Endothelial cell of umbilical vein (primary cell): ENCODE data around the gene NTNG1. TPM values are rescaled to one million over a fixed set of nuclear protein-coding genes. Genes with fewer than 3 reads are reported as not detected.

ENCODE experiments used
- BruUV-seq: library from RNA; stranded (reverse); fragments of 400-500 nt; replicated peaks from 2 replicates; lab custom pipeline; 2021; lab: Mats Ljungman, UMichigan
- CTCF ChIA-PET: fragments of 300-600, 350-600 bp; sonication (Branson Sonifier 250); formaldehyde crosslinking; loops from one replicate; lab custom pipeline; 2021; ENCODE audit warnings: antibody characterized with exemption, inconsistent platforms; lab: Charles Lee
- POLR2A ChIA-PET: fragments of 300-600, 350-600 bp; sonication (Branson Sonifier 250); formaldehyde crosslinking; loops from one replicate; lab custom pipeline; 2021; ENCODE audit warnings: antibody characterized with exemption, inconsistent platforms; lab: Charles Lee
- DNase-seq: peaks from one replicate; pipeline ENCODE4 v3.0.0-alpha.2; 2011; ENCODE audit warnings: low read depth, low spot score
- FAIRE-seq: peaks from 2 replicates; lab custom pipeline; 2011; peaks lifted over from hg19 to GRCh38; lab: Jason Lieb, UNC
- H2AFZ ChIP-seq: 2 replicates; pipeline ENCODE4 v1.6.0; 2012; ENCODE audit warnings: low read depth, low read length, control low read depth, inconsistent platforms
- H3K27ac ChIP-seq: 2 replicates; pipeline ENCODE4 v1.5.1; 2011; ENCODE audit warnings: low read depth, mild to moderate bottlenecking, control low read depth, low read length, moderate library complexity; ENCODE audit not compliant: insufficient read depth
- H3K27me3 ChIP-seq, 2 experiments: 2 replicates each; pipeline versions ENCODE4 v1.6.0 to v1.6.1; 2011; ENCODE audit warnings: low read length in 2 of 2, mixed read lengths in 1 of 2; ENCODE audit not compliant: control insufficient read depth in 2 of 2, insufficient read depth in 2 of 2
- H3K36me3 ChIP-seq, 2 experiments: 2 replicates in 1 of 2; 3 replicates in 1 of 2; pipeline ENCODE4 v1.5.1; 2011; ENCODE audit warnings: low read length in 2 of 2, mild to moderate bottlenecking in 1 of 2, moderate library complexity in 1 of 2; ENCODE audit not compliant: control insufficient read depth in 2 of 2, insufficient read depth in 2 of 2; ENCODE audit errors: extremely low read depth in 1 of 2
- H3K4me1 ChIP-seq: 3 replicates; pipeline ENCODE4 v1.5.1; 2011; ENCODE audit warnings: mild to moderate bottlenecking, low read length; ENCODE audit not compliant: control insufficient read depth, insufficient read depth; ENCODE audit errors: extremely low read depth
- H3K4me2 ChIP-seq: 2 replicates; pipeline ENCODE4 v1.6.1; 2011; ENCODE audit warnings: low read length, control low read depth, mixed read lengths; ENCODE audit not compliant: insufficient read depth
- H3K4me3 ChIP-seq, 3 experiments: fragments of 200-600 bp in 1 of 3; sonication (generic), shearing (Covaris generic) in 1 of 3; replicated peaks in 1 of 3; 2 replicates each; pipeline ENCODE4 v1.5.1; 2011 to 2016; ENCODE audit warnings: control low read depth in 3 of 3, low read length in 3 of 3, mild to moderate bottlenecking in 2 of 3, inconsistent platforms in 1 of 3, low read depth in 1 of 3, moderate library complexity in 1 of 3; ENCODE audit not compliant: insufficient read depth in 1 of 3
- H3K79me2 ChIP-seq: 2 replicates; pipeline ENCODE4 v1.6.0; 2012; ENCODE audit warnings: low read length, inconsistent platforms; ENCODE audit not compliant: control insufficient read depth, insufficient read depth
- H3K9ac ChIP-seq: replicated peaks from 2 replicates; pipeline ENCODE3; 2011; ENCODE audit warnings: low read length, control low read depth; ENCODE audit not compliant: insufficient read depth; ENCODE audit errors: extremely low read depth
- H3K9me1 ChIP-seq: replicated peaks from 3 replicates; pipeline ENCODE4 v1.6.0; 2011; ENCODE audit warnings: mild to moderate bottlenecking, low read length; ENCODE audit not compliant: control insufficient read depth, insufficient read depth; ENCODE audit errors: extremely low read depth
- H3K9me3 ChIP-seq: replicated peaks from 2 replicates; pipeline ENCODE4 v1.5.1; 2012; ENCODE audit warnings: low read length, inconsistent platforms; ENCODE audit not compliant: control insufficient read depth, insufficient read depth
- H4K20me1 ChIP-seq: replicated peaks from 2 replicates; pipeline ENCODE3; 2011; ENCODE audit warnings: mild to moderate bottlenecking, low read length; ENCODE audit not compliant: control insufficient read depth, insufficient read depth; ENCODE audit errors: extremely low read depth
- CTCF ChIP-seq, 2 donors: IDR thresholded peaks; 1 replicate in 1 of 2; 2 replicates in 1 of 2; pipeline ENCODE4 v1.5.1; 2011; ENCODE audit warnings: low read length in 2 of 2, mild to moderate bottlenecking in 2 of 2, moderate library complexity in 2 of 2, control low read depth in 1 of 2, inconsistent platforms in 1 of 2, low read depth in 1 of 2; ENCODE audit not compliant: insufficient read depth in 1 of 2; ENCODE audit errors: extremely low read depth in 1 of 2
- EZH2 ChIP-seq: IDR thresholded peaks from 2 replicates; pipeline ENCODE4 v1.6.1; 2012; ENCODE audit warnings: borderline replicate concordance, low read depth, mild to moderate bottlenecking, moderate library complexity, low read length, inconsistent platforms; ENCODE audit not compliant: severe bottlenecking
- FOS ChIP-seq: IDR thresholded peaks from 2 replicates; pipeline ENCODE4 v1.6.1; 2011; ENCODE audit warnings: mild to moderate bottlenecking, low read length, moderate library complexity, borderline replicate concordance; ENCODE audit not compliant: insufficient read depth
- GATA2 ChIP-seq: IDR thresholded peaks from 2 replicates; pipeline ENCODE4 v1.7.0; 2011; ENCODE audit warnings: low read depth, mild to moderate bottlenecking, moderate library complexity, mixed read lengths, low read length; ENCODE audit not compliant: insufficient read length, insufficient read depth
- JUN ChIP-seq: IDR thresholded peaks from 2 replicates; pipeline ENCODE4 v1.6.1; 2011; ENCODE audit warnings: borderline replicate concordance, low read depth; ENCODE audit not compliant: insufficient read length, insufficient read depth
- MAX ChIP-seq: IDR thresholded peaks from 2 replicates; pipeline ENCODE4 v1.6.1; 2011; ENCODE audit not compliant: insufficient read depth, insufficient read length
- MYC ChIP-seq: IDR thresholded peaks from one replicate; pipeline ENCODE4 v1.6.1; 2011; ENCODE audit warnings: mild to moderate bottlenecking, low read depth, low read length
- POLR2A ChIP-seq: IDR thresholded peaks from 2 replicates; pipeline ENCODE4 v1.6.1; 2012; ENCODE audit warnings: low read depth, mild to moderate bottlenecking, control low read depth, low read length
- POLR2AphosphoS5 ChIP-seq: IDR thresholded peaks from 2 replicates; pipeline ENCODE4 v1.6.1; 2012; ENCODE audit warnings: low read depth, mild to moderate bottlenecking, control low read depth, low read length, moderate library complexity; ENCODE audit not compliant: insufficient read depth
- dilution Hi-C: fragments of 300-500 bp; cut with MboI; formaldehyde crosslinking; loops from one replicate; pipeline ENCODE4 v1.15.0; 2019; ENCODE audit warnings: low sequenced_read_pairs; ENCODE audit not compliant: extremely low pct_ligation_motif_present
- intact Hi-C: fragments of 100-400 bp; cut with micrococcal nuclease; formaldehyde crosslinking; loops from one replicate; pipeline ENCODE4 v1.10.0; 2022
- polyA plus RNA-seq, 4 experiments: library from polyadenylated mRNA; depleted of rRNA in 3 of 4; stranded (reverse) in 3 of 4; unstranded in 1 of 4; fragments of >200 nt; gene quantifications; 2 replicates each; pipeline versions ENCODE4 v1.2.1 to v1.2.3, GENCODE V29; 2011 to 2012; ENCODE audit warnings: missing spikeins in 1 of 4
- total RNA-seq: library from RNA; stranded (reverse); gene quantifications from 2 replicates; pipeline ENCODE4 v1.2.3, GENCODE V29; 2021

Gene NTNG1
- total and polyA plus RNA-seq, 2 donors (not counting 3 experiments of a cell fraction or from before 2014, with no cell fraction given): not detected

GRCh38 chr1:107195476-107195875 is 54.6 kb downstream of the NTNG1 start:
- POLR2A ChIA-PET: no interaction called here
- DNase-seq (no peak), FAIRE-seq (no peak)
- Histone ChIP-seq H3K27me3 (no peaks in the 10 kb centered on the region), H2AFZ (no peak overlapping the region), H3K36me3 (no peaks in the 10 kb centered on the region), H3K4me2 (no peak overlapping the region), H3K4me3 (no peak overlapping the region), H3K27ac (no peak overlapping the region), H3K9ac (no peak overlapping the region), H3K9me1 (no peaks in the 10 kb centered on the region), H3K9me3 (no peaks in the 10 kb centered on the region), H4K20me1 (no peaks in the 10 kb centered on the region), H3K4me1 (no peaks in the 10 kb centered on the region), H3K79me2 (no peaks in the 10 kb centered on the region)
- CTCF ChIA-PET: no interaction called here
- dilution Hi-C loops: no loop called here
- intact Hi-C loops: no loop called here
- TF ChIP-seq MYC (no peak), POLR2A (no peak), CTCF (IDR thresholded peaks at IDR 0.05; ENCODE audit: extremely low read depth in 1 of 2, insufficient read depth in 1 of 2, low read depth in 1 of 2, low read length in 2 of 2) (no peak), FOS (no peak), GATA2 (no peak), POLR2AphosphoS5 (no peak), EZH2 (no peak), MAX (no peak), JUN (no peak)
- BruUV-seq: no TSS peak
